ENCODE measurements around the gene GPR87. TPM values are rescaled to one million over a fixed set of nuclear protein-coding genes. Genes with fewer than 3 reads are reported as not detected.

GPR87 gene
- total RNA-seq, 1 experiment from 2014 or later, result not detected

- H3K27me3 Mint-ChIP-seq (ENCODE audit: low read depth), result no peaks in the 10 kb centered on the region
- no peaks in the 10 kb centered on the region for H3K9me3 Mint-ChIP-seq
- no peaks in the 10 kb centered on the region for H3K36me3 Mint-ChIP-seq
- H3K4me1 Mint-ChIP-seq, result peaks cover 8% of the 10 kb centered on the region
- H3K4me3 Mint-ChIP-seq, result no peak within 1 kb of the TSS
- TF ChIP-seq EMX1 (CRISPR knock-in tag; IDR thresholded peaks at IDR 0.05), result no peak
- no peak for TF ChIP-seq ETV6 (CRISPR knock-in tag; IDR thresholded peaks at IDR 0.05)
- TF ChIP-seq TP53 (CRISPR knock-in tag; IDR thresholded peaks at IDR 0.05), result no peak
- TF ChIP-seq FOXP1 (CRISPR knock-in tag; IDR thresholded peaks at IDR 0.05; ENCODE audit: borderline replicate concordance), result no peak
- no peak for TF ChIP-seq NR3C1 (CRISPR knock-in tag; conservative IDR thresholded peaks at IDR 0.05; ENCODE audit: low read depth)
- no peak for TF ChIP-seq MAX (CRISPR knock-in tag; IDR thresholded peaks at IDR 0.05)
- no peak for TF ChIP-seq GTF2I (CRISPR knock-in tag; conservative IDR thresholded peaks at IDR 0.05)
- no peak for TF ChIP-seq E2F1 (CRISPR knock-in tag; IDR thresholded peaks at IDR 0.05)
- TF ChIP-seq ZNF532 (CRISPR knock-in tag; IDR thresholded peaks at IDR 0.05; ENCODE audit: borderline replicate concordance), result no peak
- TF ChIP-seq ZNF317 (CRISPR knock-in tag; IDR thresholded peaks at IDR 0.05; ENCODE audit: borderline replicate concordance, low read depth), result no peak
- TF ChIP-seq CBFB (CRISPR knock-in tag; IDR thresholded peaks at IDR 0.05; ENCODE audit: low read depth), result no peak
- TF ChIP-seq, protein P1, sequence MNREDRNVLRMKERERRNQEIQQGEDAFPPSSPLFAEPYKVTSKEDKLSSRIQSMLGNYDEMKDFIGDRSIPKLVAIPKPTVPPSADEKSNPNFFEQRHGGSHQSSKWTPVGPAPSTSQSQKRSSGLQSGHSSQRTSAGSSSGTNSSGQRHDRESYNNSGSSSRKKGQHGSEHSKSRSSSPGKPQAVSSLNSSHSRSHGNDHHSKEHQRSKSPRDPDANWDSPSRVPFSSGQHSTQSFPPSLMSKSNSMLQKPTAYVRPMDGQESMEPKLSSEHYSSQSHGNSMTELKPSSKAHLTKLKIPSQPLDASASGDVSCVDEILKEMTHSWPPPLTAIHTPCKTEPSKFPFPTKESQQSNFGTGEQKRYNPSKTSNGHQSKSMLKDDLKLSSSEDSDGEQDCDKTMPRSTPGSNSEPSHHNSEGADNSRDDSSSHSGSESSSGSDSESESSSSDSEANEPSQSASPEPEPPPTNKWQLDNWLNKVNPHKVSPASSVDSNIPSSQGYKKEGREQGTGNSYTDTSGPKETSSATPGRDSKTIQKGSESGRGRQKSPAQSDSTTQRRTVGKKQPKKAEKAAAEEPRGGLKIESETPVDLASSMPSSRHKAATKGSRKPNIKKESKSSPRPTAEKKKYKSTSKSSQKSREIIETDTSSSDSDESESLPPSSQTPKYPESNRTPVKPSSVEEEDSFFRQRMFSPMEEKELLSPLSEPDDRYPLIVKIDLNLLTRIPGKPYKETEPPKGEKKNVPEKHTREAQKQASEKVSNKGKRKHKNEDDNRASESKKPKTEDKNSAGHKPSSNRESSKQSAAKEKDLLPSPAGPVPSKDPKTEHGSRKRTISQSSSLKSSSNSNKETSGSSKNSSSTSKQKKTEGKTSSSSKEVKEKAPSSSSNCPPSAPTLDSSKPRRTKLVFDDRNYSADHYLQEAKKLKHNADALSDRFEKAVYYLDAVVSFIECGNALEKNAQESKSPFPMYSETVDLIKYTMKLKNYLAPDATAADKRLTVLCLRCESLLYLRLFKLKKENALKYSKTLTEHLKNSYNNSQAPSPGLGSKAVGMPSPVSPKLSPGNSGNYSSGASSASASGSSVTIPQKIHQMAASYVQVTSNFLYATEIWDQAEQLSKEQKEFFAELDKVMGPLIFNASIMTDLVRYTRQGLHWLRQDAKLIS (CRISPR knock-in tag; IDR thresholded peaks at IDR 0.05; ENCODE audit: borderline replicate concordance), result no peak
- no peak for TF ChIP-seq ATF1 (CRISPR knock-in tag; IDR thresholded peaks at IDR 0.05)
- no peak for TF ChIP-seq CREB1 (CRISPR knock-in tag; IDR thresholded peaks at IDR 0.05)
- no peak for TF ChIP-seq KAT7 (CRISPR knock-in tag; IDR thresholded peaks at IDR 0.05; ENCODE audit: borderline replicate concordance)
- no peak for TF ChIP-seq RORB (CRISPR knock-in tag; IDR thresholded peaks at IDR 0.05)
- no peak for TF ChIP-seq SOX15 (CRISPR knock-in tag; IDR thresholded peaks at IDR 0.05)
- ChIA-PET CTCF (no interaction called here), POLR2A (no interaction called here)
- ATAC-seq (no peak), DNase-seq (ENCODE audit: low spot score) (no peak)
- no peak within 1 kb of the TSS for H3K27ac Mint-ChIP-seq
Measured at GRCh38 chr3:151329363-151329762, 12.7 kb upstream of the GPR87 start, which contains the start of gene P2RY13. Gene P2RY13 (minus strand): TSS chr3:151329549. CDS start chr3:151329528, 21 bp downstream.
